ENCODE measurements around the gene DOCK8.

GRCh38 chr9:297104-297972 is 82.7 kb downstream of the DOCK8 start:
- TF ChIP-seq CTCF (conservative IDR thresholded peaks at IDR 0.05; ENCODE audit: low read depth, low read length) (no peak), RAD21 (IDR thresholded peaks at IDR 0.05; ENCODE audit: low read length) (no peak), POLR2A (IDR thresholded peaks at IDR 0.05; ENCODE audit: low read depth, low read length) (no peak), MAZ (IDR thresholded peaks at IDR 0.05; ENCODE audit: borderline replicate concordance, low read depth, low read length) (no peak), FOS (IDR thresholded peaks at IDR 0.05; ENCODE audit: low read depth, low read length) (no peak), CEBPB (IDR thresholded peaks at IDR 0.05; ENCODE audit: low read depth, low read length) (no peak), BHLHE40 (IDR thresholded peaks at IDR 0.05; ENCODE audit: low read depth, low read length) (no peak)
